ENCODE results near the gene IFT172.

IFT172 gene

DNA sequence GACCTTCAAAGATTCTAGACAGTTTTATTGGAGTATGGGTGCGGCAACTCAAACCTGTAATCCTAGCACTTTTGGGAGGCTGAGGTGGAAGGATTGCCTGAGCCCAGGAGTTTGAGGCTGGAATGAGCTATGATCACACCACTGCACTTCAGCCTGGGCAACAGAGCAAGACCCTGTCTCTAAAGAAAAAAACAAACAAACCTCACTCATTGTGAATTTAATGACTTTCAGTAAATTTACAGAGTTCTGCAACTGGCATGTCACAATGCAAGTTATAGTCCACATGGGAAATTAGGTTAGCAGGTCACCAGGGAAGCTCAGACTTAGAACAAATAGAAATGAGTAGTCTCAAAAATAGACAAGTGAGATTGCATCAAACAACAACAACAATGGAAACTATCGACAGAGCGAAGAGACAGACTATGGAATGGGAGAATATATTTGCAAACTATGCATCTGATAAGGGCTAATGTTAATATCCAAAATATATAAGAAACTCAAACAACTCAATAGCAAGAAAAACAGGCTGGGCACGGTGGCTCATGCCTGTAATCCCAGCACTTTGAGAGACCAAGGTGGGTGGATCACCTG lies 67.8 kb downstream of the IFT172 start:
- no peak for DNase-seq

DNA sequence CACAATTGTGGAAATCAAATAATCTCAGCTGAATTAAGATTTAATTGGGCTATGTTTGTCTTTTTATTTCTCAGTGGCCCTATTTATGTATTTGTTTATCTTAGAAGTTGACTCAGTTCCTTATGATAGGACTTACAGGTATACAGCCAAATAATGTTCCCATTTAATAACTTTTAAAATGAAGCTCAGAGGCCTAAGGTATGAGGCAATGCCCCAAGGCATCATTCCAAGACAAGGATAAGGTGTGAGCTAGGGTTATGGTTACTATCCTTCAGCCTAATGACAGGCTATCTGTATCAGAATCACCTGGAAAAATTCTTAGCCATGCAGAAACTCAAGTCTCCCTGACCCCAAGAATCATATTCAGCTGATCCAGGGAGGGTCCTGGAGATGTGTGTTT lies 68.5 kb downstream of the IFT172 start:
- no peak for DNase-seq

DNA sequence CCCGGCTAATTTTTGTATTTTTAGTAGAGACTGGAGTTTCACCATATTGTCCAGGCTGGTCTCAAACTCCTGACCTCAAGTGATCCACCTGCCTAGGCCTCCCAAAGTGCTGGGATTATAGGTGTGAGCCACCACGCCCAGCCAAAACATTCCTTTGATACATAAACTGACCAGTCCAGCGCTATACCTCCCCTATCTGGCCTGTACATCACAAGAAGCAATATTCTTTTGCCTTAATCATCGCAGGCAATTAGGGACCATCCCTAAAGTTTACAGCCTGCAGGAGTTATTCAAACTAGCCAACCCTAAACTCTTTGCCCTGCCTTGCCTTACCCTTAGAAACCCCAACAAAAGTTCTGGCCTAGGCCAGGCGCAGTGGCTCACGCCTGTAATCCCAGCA lies 73.4 kb downstream of the IFT172 start:
- DNase-seq = no peak

DNA sequence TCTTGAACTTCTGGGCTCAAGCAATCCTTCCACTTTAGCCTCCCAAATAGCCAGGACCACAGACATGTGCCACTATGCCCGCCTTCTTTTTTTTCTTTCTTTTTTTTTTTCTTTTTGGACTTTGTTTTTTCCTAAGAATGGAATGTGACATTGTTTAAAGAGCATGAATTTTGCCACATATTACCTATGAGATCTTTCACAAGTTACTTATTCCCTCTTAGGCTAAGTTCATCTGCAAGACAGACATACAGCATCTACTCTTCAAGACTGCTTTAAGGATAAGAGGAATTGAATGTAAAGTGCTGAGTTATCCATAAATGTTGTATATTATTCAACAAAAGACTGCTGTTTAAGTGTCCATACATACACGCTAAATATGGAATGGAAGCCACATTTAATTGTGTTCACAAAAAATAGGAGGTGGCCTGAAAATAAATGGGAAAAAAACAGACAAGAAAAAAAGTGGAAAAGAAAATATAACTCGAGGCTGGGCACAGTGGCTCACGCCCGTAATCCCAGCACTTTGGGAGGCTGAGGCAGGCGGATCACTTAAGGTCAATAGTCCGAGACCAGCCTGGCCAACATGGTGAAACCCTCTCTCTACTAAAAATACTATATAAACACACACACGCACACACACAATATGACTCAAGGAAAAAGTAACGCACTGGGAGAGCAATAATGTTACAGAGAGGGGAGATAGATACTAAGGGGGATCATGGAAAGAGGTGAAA lies 77.0 kb downstream of the IFT172 start:
- no peak for DNase-seq

DNA sequence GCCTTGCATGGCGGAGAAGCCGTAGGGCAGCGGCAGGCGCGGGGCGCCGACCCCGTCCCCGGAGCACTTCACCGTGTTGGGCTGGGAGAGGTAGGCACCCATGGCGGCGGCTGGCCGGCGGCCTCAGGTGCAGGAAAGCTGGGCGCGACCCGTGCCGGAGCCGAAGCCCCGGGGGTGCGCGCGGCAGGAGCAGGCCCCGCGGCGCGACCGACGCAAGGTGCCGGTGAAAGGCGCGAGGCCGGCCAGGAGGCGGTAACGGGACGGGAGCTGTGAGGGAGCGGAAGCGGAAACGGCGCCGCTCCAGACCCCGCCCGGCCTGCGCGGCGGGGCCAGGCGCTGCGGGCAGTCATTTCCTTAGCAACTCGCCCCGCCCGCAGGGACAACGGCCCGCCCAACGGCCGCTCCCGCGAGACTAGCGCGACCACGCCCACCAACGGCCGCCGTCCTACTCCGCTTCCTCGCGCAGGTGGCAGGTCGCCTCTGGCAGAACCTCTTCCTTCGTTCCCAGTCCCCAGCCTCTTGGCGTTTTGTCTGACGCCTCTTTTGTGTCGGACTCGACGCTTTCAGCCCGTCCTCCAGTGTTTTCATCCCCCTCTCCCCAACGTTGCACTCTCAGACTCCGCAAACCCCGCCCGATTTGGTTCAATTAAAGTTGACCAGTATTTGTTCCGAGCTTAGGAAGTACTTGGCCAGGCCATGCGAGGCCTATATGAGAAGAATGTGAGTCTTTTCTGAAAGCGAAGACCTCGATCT lies 80.0 kb downstream of the IFT172 start, which contains the start of gene PPM1G:
TSS of gene PPM1G (minus strand) at position 271 of the 753 bp plus-strand sequence. CDS start at position 102, 169 bp downstream.
- DNase-seq = peak; percentile 88 to 94

DNA sequence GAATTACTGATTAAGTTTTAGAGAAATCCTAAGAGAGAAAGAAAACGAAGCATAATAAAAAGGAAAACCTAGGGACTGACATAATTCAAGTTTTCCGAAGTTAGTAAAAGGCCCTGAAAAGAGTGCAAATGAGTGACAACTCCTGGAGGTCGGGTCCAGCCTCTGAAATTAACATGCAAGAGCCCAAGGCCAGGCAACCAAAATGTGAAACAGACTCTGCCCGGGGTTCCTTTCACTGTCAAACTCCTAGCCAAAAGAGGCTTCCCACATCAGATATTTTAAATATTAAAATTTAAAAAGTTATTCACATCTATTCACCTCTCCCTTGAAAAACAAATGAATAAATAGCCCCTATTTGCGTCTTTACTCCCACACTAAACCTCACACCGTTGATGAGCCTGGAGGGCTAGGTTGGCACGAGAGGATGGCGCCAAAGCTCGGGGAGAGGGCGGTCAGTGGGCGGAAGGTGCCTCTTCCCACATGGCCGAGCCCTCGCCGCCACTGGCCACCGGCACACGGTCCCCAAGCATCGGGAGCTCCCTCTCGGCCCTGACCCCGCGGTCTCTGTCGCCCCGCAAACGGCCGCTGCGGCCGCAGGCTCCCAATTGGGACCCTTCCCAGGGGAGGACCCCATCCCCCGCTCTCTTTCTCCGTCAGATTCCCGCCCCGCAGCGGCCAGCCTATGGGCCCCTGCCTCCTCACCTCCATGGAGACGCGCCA lies 80.8 kb downstream of the IFT172 start:
- DNase-seq = peak in 1 of 2 experiments; percentile 22

DNA sequence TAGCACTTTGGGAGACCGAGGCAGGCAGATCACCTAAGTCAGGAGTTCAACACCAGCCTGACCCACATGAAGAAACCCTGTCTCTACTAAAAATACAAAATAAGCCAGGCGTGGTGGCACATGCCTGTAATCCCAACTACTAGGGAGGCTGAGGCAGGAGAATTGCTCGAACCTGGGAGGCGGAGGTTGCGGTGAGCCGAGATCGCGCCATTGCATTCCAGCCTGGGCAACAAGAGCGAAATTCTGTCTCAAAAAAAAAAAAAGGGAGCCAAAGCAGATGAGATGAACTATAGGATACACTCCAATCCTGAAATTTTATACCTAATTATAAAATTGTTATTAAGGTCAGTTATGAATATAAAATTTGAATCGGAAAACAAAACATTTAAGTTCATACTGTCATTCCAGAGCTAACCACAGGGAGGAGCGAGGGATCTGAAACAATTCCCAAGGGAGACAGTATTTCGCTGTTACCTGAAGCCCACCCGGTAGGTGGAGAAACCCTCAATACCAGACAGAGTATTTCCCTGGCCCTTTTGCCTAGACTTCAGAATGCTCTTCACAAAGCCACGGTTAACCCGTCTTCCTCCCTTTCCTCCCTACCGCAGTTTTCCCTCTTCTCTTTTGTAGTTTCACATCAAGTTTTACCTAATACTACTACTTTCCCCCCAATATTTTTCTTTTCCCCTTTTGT lies 81.6 kb downstream of the IFT172 start:
- peak; percentile 44 to 55 for DNase-seq

DNA sequence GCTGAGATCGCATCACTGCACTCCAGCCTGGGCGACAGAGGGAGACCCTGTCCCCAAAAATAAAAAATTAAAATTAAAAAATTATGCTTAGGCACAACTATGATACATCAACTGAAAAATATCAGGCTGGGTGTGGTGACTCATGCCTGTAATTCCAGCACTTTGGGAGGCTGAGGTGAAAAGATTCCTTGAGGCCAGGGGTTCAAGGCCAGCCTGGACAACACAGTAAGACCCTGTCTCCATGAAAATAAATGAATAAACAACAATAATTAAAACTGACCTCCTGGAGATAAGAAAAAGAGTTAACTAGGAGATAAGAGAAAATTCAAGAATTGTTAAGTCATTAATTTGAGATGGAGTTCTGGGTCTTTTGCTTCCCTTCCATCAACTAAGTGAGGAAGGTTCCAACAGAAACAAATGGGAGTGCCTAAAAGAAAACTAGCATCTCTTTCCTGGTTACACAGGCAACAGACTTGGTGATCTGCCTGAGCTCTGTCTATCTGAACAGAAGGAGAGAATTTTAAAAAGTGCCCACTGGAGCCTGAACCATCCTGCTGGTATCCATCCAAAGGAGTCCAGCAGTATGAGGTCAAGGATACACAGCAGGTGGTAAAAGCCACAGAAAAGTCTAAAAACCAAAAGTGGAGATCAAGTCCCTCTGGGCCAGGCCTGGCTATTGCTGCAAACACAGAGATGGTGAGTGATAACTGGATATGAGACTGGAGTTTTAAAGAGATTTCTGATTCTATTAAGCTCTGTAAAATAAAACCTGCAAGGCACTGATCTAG lies 89.0 kb downstream of the IFT172 start:
- DNase-seq = no peak

DNA sequence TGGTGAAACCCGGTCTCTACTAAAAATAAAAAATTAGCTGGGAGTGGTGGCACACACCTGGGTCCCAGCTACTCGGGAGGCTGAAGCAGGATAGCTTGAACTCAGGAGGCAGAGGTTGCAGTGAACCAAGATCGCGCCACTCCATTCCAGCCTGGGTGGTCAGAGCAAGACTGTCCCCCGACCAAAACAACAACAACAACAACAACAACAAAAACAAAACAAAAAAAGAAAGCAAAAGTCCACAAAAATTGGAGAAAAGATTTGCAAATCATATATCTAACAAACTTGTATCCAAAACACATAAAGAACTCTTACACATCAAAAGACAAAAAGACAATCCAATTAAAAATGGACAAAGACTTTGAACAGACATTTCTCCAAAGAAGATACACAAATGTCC lies 90.6 kb downstream of the IFT172 start:
- no peak for DNase-seq

Data from NCI-H1930 (cell line).